DMS114 treated with DMSO at 0.1 percent for 48 hours (cell line): ENCODE measurements around the gene LRRIQ1.
"Not testable (repeated sequence)": the region's sequence is repeated elsewhere in the genome, so short reads cannot be mapped to it uniquely, and the experiment has no call there.

Source experiments
- DNase-seq: peaks from one replicate; lab custom pipeline; 2025; ENCODE audit not compliant: unreplicated experiment; lab: John Stamatoyannopoulos, UW

Gene LRRIQ1

DNA sequence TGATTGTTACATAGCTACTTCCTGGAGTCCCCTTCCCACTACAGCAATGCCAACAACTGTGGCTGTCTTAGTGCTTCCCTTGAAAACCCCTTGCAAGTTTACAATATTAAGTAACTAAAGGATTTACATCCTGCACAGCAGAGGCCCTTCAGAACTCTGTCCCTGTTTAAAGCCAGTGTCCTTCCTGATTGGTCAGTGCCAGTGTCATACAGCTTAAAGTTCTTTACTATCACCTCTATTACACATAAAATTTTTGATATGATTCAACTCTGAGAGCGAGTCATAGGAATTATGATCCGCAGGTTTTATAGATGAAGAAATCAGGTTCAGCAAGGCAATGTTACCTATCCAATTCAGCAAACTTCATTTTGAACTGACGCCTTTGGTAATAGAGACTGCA is 152.5 kb downstream of the LRRIQ1 start:
- no peak for DNase-seq

GRCh38 chr12:85190728-85191127 is 154.6 kb downstream of the LRRIQ1 start:
- no peak for DNase-seq

GRCh38 chr12:85203809-85204208 is 167.7 kb downstream of the LRRIQ1 start:
- DNase-seq = not testable (repeated sequence)

DNA sequence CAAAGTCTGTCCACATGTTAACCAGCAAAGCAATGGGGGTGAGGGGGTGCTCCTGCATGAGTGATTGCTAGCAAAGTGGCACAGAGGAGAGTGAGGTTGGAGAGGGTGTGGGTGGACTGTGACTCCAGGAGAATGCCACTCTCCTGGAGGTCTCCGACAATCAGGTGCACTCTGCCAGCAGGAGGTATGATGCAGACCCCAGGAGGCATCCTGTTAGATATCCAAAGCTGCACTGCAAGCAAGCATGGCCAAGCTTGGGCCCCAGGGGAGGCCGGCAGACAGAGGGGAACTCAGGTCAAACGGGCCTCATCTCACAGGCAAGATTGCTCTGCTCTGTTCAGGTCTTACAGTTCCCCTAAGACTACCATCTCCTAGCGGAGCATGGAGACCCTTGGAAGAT is 170.4 kb downstream of the LRRIQ1 start:
- DNase-seq = no peak

GRCh38 chr12:85224339-85224738 is 188.2 kb downstream of the LRRIQ1 start:
- not testable (repeated sequence) for DNase-seq

- no peak for DNase-seq
Observed at GRCh38 chr12:85225501-85225900, 189.3 kb downstream of the LRRIQ1 start.

GRCh38 chr12:85237327-85237726 is 201.2 kb downstream of the LRRIQ1 start:
- DNase-seq = no peak

DNA sequence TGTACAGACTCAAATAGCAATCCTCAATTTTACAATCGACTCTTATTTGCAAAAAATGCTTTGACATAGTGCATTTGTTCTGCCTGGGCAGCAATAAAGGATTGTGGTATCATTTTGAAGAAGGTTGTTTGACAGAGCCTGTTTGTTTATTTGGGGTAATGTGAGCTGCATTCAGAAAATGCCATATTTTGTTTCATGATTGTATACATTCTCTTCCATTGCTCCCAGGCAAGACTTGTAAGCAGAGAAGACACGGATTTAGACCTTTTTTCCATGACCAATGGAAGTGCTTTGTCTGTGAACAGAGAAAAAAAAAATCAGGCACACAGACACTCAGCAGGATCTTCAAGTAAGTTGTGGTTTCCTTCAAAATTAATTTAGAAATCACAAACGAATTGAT is 208.4 kb downstream of the LRRIQ1 start:
- DNase-seq = peak; percentile 60

DNA sequence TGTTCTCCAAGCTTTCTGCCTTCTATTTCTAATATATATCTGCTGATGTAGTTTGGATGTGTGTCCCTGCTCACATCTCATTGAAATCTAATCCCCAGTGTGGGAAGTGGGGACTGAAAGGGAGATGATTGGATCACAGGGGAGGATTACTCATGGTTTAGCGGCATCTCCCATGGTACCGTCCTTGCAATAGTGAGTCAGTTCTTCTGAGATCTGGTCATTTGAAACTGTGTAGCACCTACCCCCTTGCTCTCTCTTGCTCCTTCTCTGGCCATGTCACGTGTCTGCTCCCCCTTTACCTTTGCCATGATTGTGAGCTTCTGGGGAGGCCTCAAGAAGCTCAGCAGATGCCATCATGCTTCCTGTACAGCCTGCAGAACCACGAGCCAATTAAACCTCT is 217.7 kb downstream of the LRRIQ1 start:
- no peak for DNase-seq

GRCh38 chr12:85257671-85258070 is 221.5 kb downstream of the LRRIQ1 start:
- peak; percentile 69 for DNase-seq

- DNase-seq = no peak
Observed at GRCh38 chr12:85260447-85260846, 224.3 kb downstream of the LRRIQ1 start.

- peak; percentile 21 for DNase-seq
Observed at GRCh38 chr12:85260896-85261295, 224.7 kb downstream of the LRRIQ1 start.

DNA sequence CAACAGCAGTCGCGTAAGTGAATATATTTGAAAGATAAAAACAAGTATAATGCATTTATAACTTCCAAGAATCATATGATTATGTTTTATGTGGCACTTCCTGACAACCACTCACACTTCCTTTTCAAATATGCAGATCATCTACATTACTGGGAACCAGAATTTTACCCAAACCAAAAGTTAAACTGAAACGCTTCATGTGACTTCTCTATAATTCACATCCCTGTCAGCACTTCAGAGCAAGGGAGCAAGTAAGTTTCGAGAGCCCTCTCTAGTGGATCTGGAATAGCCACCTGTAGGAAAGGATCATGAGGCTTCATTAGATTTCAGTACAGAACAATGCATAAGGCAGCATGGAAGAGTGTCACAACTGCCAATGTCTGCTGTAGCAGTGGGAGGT is 230.2 kb downstream of the LRRIQ1 start:
- no peak for DNase-seq

GRCh38 chr12:85273381-85274314 is 237.5 kb downstream of the LRRIQ1 start:
- no peak for DNase-seq

DNA sequence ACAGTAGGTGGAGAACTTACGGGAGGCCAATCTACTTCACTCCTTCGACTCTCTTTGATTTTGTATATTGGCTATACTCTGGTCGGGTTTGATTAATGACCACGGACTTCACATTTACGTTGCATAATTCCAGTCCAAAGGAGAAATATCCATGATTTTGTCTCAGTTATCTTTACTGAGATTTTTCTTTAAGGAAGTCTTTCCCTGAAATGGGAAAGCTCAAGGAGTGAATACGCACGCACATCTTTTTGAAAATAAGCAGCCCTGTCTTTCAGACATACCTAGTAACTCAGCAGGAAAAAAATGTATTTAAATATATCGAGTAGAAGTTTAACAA is 238.1 kb downstream of the LRRIQ1 start:
- no peak for DNase-seq

GRCh38 chr12:85275374-85275773 is 239.2 kb downstream of the LRRIQ1 start:
- DNase-seq = peak; percentile 29

- DNase-seq = no peak
Observed at GRCh38 chr12:85277191-85277590, 241.0 kb downstream of the LRRIQ1 start.

DNA sequence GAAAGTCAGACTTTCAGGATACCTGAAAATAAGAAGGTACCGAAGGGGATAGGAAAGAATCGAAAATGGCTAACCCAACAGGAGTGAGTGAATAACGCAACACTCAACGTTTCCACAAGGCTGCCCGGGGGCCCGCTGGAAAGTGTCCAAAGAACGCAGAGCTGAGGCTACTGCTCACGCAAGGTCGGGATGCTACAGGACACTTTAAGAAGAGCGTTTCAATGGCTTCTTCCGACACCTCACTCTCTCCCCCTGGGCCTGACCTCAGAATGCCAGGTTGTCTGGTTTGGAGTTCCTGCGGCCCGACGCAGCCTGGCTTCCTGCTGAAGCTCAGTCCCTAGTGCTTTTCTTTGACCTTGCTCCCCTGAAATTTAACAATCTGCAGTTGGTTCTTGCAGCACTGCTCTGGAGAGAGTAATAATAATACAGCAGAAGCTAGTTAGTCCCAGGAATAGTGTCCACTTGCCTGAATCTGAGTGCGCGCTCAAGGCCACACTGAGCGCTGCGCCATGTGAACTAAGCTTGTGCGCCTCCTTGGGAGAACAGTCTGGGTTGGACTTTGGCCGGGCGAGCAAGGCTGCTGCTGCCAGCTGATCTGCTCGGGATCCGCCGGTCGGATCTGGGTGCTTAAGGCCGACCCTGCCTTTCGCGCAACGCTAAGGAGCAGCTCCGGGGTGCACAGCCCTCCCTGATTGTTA is 241.9 kb downstream of the LRRIQ1 start:
- DNase-seq = peak; percentile 52

GRCh38 chr12:85278598-85279448 is 242.7 kb downstream of the LRRIQ1 start:
- DNase-seq = peak; percentile 35

- DNase-seq = peak; percentile 70
Observed at GRCh38 chr12:85279449-85280164, 243.5 kb downstream of the LRRIQ1 start.
